Mesendoderm (in vitro differentiated cells): Measurements from ENCODE around the gene SPANXB1.
"Not testable (repeated sequence)": the region's sequence is repeated elsewhere in the genome, so short reads cannot be mapped to it uniquely, and the experiment has no call there.

Experiments used
- DNase-seq: peaks from one replicate; pipeline ENCODE4 v3.0.0; 2013
- H2AK5ac ChIP-seq: 2 replicates; pipeline ENCODE4 v1.6.1; 2013; ENCODE audit warnings: low read length, inconsistent platforms
- H2BK120ac ChIP-seq: 2 replicates; pipeline ENCODE4 v1.6.1; 2013; ENCODE audit warnings: low read depth, mild to moderate bottlenecking, low read length, moderate library complexity, mixed read lengths
- H2BK15ac ChIP-seq: replicated peaks from 2 replicates; pipeline ENCODE4 v1.6.1; 2013; ENCODE audit warnings: low read depth, mild to moderate bottlenecking, moderate library complexity
- H2BK5ac ChIP-seq: 2 replicates; pipeline ENCODE4 v1.6.1; 2013; ENCODE audit warnings: low read length, inconsistent platforms
- H3K18ac ChIP-seq: 2 replicates; pipeline ENCODE4 v1.6.1; 2013; ENCODE audit warnings: mild to moderate bottlenecking, low read length, mixed read lengths
- H3K23ac ChIP-seq: one replicate; pipeline ENCODE4 v1.6.1; 2013; ENCODE audit warnings: low read length
- H3K27ac ChIP-seq: 2 replicates; pipeline ENCODE4 v1.5.1; 2013; ENCODE audit warnings: low read depth, mild to moderate bottlenecking, inconsistent platforms, low read length, moderate library complexity
- H3K27me3 ChIP-seq: 2 replicates; pipeline ENCODE4 v1.6.1; 2013; ENCODE audit warnings: low read length, control low read depth, mild to moderate bottlenecking, inconsistent platforms; ENCODE audit not compliant: insufficient read depth, poor library complexity
- H3K36me3 ChIP-seq: 2 replicates; pipeline ENCODE4 v1.6.1; 2013; ENCODE audit warnings: low read length, inconsistent platforms; ENCODE audit not compliant: control insufficient read depth, insufficient read depth
- H3K4ac ChIP-seq: one replicate; pipeline ENCODE4 v1.6.1; 2013; ENCODE audit warnings: low read depth, mild to moderate bottlenecking, low read length, moderate library complexity
- H3K4me1 ChIP-seq: 2 replicates; pipeline ENCODE4 v1.6.1; 2013; ENCODE audit warnings: low read depth, low read length, inconsistent platforms; ENCODE audit not compliant: control insufficient read depth
- H3K4me2 ChIP-seq: 2 replicates; pipeline ENCODE4 v1.6.1; 2013; ENCODE audit warnings: low read length
- H3K4me3 ChIP-seq: 2 replicates; pipeline ENCODE4 v1.5.1; 2013; ENCODE audit warnings: mild to moderate bottlenecking, low read length
- H3K56ac ChIP-seq: one replicate; pipeline ENCODE4 v1.6.1; 2013; ENCODE audit warnings: low read length
- H3K79me1 ChIP-seq: 2 replicates; pipeline ENCODE4 v1.6.1; 2013; ENCODE audit warnings: low read length, inconsistent platforms
- H3K79me2 ChIP-seq: 2 replicates; pipeline ENCODE4 v1.6.1; 2013; ENCODE audit warnings: mild to moderate bottlenecking, low read length; ENCODE audit not compliant: control insufficient read depth, insufficient read depth
- H3K9ac ChIP-seq: 2 replicates; pipeline ENCODE4 v1.6.1; 2013; ENCODE audit warnings: low read length, inconsistent platforms
- H4K5ac ChIP-seq: one replicate; pipeline ENCODE4 v1.6.1; 2013; ENCODE audit warnings: low read length
- H4K8ac ChIP-seq: one replicate; pipeline ENCODE4 v1.6.1; 2013; ENCODE audit warnings: low read depth, mild to moderate bottlenecking, control low read depth, low read length, moderate library complexity
- WGBS: extraction: QIAGEN DNeasy Blood & Tissue Kit; methylation state at CpG from one replicate; pipeline ENCODE4 v1.1.7; 2013; ENCODE audit warnings: low lambda C conversion rate, missing lambda C conversion rate; ENCODE audit not compliant: insufficient coverage; ENCODE audit errors: extremely low coverage; 5-methylcytosine and 5-hydroxymethylcytosine counted together

The SPANXB1 gene

DNA sequence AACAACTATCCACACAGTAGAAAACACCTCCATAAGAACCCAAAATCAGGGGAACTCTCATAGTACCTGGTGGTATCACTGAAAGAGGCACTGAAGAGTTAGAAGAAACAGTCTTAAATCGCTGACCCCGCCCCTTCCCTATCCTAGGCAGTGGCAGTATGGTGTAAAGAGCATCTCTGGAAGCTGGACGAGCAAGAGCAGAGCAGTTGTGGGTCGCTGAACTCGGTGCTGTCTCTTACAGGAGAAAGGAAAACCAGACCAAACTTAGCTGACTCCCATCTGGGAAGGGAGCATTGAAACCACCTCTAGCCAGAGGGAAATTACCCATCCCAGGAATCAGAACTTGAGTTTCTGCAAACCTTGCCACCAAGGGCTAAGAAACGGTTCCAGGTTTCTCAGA lies 2.8 kb downstream of the SPANXB1 start:
- not testable (repeated sequence) for H3K79me1 ChIP-seq, H2BK15ac ChIP-seq, H3K4ac ChIP-seq, H3K4me2 ChIP-seq, H3K36me3 ChIP-seq, H4K5ac ChIP-seq, H4K8ac ChIP-seq, H3K23ac ChIP-seq, H3K4me3 ChIP-seq, H2BK5ac ChIP-seq, H3K27ac ChIP-seq, H3K79me2 ChIP-seq, H3K18ac ChIP-seq, H3K9ac ChIP-seq, H3K56ac ChIP-seq, H3K27me3 ChIP-seq, H2AK5ac ChIP-seq, DNase-seq, H2BK120ac ChIP-seq, H3K4me1 ChIP-seq
- WGBS = no CpG with 5 or more reads among the region's 6 CpGs

DNA sequence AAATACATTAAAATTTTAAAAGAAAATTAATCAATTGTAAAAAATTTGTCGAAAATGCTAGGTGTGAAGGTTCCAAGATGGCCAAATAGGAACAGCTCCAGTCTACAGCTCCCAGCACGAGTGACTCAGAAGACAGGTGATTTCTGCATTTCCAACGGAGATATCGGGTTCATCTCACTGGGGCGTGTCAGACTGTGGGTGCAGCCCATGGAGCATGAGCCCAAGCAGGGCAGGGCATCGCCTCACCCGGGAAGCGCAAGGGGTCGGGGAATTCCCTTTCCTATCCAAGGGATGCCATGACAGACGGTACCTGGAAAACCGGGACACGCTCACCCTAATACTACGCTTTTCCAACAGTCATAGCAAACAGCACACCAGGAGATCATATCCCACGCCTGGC lies 41.9 kb downstream of the SPANXB1 start:
- not testable (repeated sequence) for H3K4me3 ChIP-seq

DNA sequence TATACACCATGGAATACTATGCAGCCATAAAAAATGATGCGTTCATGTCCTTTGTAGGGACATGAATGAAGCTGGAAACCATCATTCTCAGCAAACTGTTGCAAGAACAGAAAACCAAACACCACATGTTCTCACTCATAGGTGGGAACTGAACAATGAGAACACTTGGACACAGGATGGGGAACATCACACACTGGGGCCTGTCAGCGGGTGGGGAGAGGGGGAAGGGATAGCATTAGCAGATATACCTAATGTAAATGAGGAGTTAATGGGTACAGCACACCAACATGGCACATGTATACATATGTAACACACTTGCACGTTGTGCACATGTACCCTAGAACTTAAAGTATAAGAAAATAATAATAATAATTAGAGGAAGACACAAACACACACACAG lies 47.5 kb downstream of the SPANXB1 start:
- not testable (repeated sequence) for DNase-seq, H2BK15ac ChIP-seq, H3K79me2 ChIP-seq

More for the DNA sequence above, 41.9 kb downstream of the SPANXB1 start:
- not testable (repeated sequence) for H3K18ac ChIP-seq, H2BK15ac ChIP-seq, H2BK5ac ChIP-seq, H3K79me2 ChIP-seq, H3K27ac ChIP-seq, H3K4me2 ChIP-seq, H4K8ac ChIP-seq, H3K23ac ChIP-seq, H3K4me1 ChIP-seq, H3K56ac ChIP-seq, H2BK120ac ChIP-seq, H2AK5ac ChIP-seq, H3K4ac ChIP-seq, H3K36me3 ChIP-seq, H3K9ac ChIP-seq, DNase-seq, H3K27me3 ChIP-seq, H4K5ac ChIP-seq, H3K79me1 ChIP-seq
- WGBS = no CpG with 5 or more reads among the region's 14 CpGs

DNA sequence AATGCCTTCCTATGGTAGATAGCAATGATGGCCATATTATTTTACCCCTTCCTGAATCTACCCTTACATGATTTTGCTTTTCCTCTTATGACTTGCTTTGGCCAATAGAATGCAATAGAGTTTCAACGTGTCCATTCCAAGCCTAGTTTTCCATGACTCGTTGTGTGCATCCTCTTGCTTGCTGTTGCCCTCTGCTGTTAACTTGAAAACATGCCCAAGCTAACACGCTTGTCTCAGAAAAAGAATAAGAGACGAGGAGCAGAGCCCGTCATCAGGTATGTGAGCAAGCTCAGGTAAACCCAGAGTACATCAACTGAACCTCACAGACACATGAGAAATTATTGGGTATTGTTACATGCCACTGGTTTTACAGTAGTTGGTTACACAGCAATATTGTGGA lies 49.7 kb downstream of the SPANXB1 start:
- H3K9ac ChIP-seq, H2BK15ac ChIP-seq, H3K27me3 ChIP-seq, H3K4me1 ChIP-seq, H4K8ac ChIP-seq, H3K79me2 ChIP-seq, H2AK5ac ChIP-seq, H2BK120ac ChIP-seq, H3K27ac ChIP-seq, H3K36me3 ChIP-seq, H3K23ac ChIP-seq, H3K79me1 ChIP-seq, H3K4me2 ChIP-seq, H3K4me3 ChIP-seq, H4K5ac ChIP-seq, H3K56ac ChIP-seq, H3K4ac ChIP-seq, H2BK5ac ChIP-seq, H3K18ac ChIP-seq: not testable (repeated sequence)
- no CpG with 5 or more reads among the region's 5 CpGs for WGBS
- DNase-seq = peak; percentile 57

More for the DNA sequence above, 47.5 kb downstream of the SPANXB1 start:
- not testable (repeated sequence) for H3K36me3 ChIP-seq, H2BK120ac ChIP-seq, H3K4me2 ChIP-seq, H3K4me3 ChIP-seq, H2BK5ac ChIP-seq, H4K5ac ChIP-seq, H3K27ac ChIP-seq, H3K4ac ChIP-seq, H4K8ac ChIP-seq, H3K4me1 ChIP-seq, H2AK5ac ChIP-seq, H3K27me3 ChIP-seq, H3K18ac ChIP-seq, H3K56ac ChIP-seq, H3K23ac ChIP-seq, H3K9ac ChIP-seq, H3K79me1 ChIP-seq
- no CpG with 5 or more reads among the region's 3 CpGs for WGBS
